ENCODE results near the gene TTC39C.

The TTC39C gene

GRCh38 chr18:24014062-24014985 is at the start of gene TTC39C:
TTC39C (plus strand) TSS chr18:24014754; CDS start chr18:24014872, 118 bp downstream.
- peak; percentile 86 for DNase-seq

- no peak for DNase-seq
Observed at GRCh38 chr18:23966909-23967308, 47.6 kb upstream of the TTC39C start.

GRCh38 chr18:23967321-23968089 is 47.0 kb upstream of the TTC39C start:
- DNase-seq: no peak

GRCh38 chr18:23968638-23969604 is 45.6 kb upstream of the TTC39C start:
- no peak for DNase-seq

GRCh38 chr18:23969664-23970063 is 44.9 kb upstream of the TTC39C start:
- no peak for DNase-seq

- DNase-seq: no peak
Observed at GRCh38 chr18:23970161-23971096, 44.1 kb upstream of the TTC39C start.

- DNase-seq: no peak
Observed at GRCh38 chr18:23971097-23971440, 43.5 kb upstream of the TTC39C start.

- no peak for DNase-seq
Observed at GRCh38 chr18:23971666-23972230, 42.8 kb upstream of the TTC39C start.

- no peak for DNase-seq
Observed at GRCh38 chr18:23972453-23972852, 42.1 kb upstream of the TTC39C start.

GRCh38 chr18:23977103-23977502 is 37.5 kb upstream of the TTC39C start:
- DNase-seq: no peak

GRCh38 chr18:23977719-23978483 is 36.7 kb upstream of the TTC39C start:
- no peak for DNase-seq

GRCh38 chr18:23981369-23981980 is 33.1 kb upstream of the TTC39C start:
- DNase-seq: no peak

- no peak for DNase-seq
Observed at GRCh38 chr18:23982155-23983079, 32.1 kb upstream of the TTC39C start.

GRCh38 chr18:23983112-23983511 is 31.4 kb upstream of the TTC39C start:
- DNase-seq: no peak

GRCh38 chr18:23986600-23987359 is 27.8 kb upstream of the TTC39C start:
- no peak for DNase-seq

- no peak for DNase-seq
Observed at GRCh38 chr18:23990474-23991410, 23.8 kb upstream of the TTC39C start.

All from activated CD4-positive, CD25-positive, alpha-beta regulatory T cell treated with anti-CD3 and anti-CD28 coated beads, Interleukin-2, amount 50 U/mL, for 72 hours (primary cell).